Endothelial cell of umbilical vein (primary cell): Measurements from ENCODE around the gene GNA12. TPM values are rescaled to one million over a fixed set of nuclear protein-coding genes. Genes with fewer than 3 reads are reported as not detected.

ENCODE experiments used
- BruUV-seq: library from RNA; stranded (reverse); fragments of 400-500 nt; replicated peaks from 2 replicates; lab custom pipeline; 2021; lab: Mats Ljungman, UMichigan
- CTCF ChIA-PET: fragments of 300-600, 350-600 bp; sonication (Branson Sonifier 250); formaldehyde crosslinking; loops from one replicate; lab custom pipeline; 2021; ENCODE audit warnings: antibody characterized with exemption, inconsistent platforms; lab: Charles Lee
- POLR2A ChIA-PET: fragments of 300-600, 350-600 bp; sonication (Branson Sonifier 250); formaldehyde crosslinking; loops from one replicate; lab custom pipeline; 2021; ENCODE audit warnings: antibody characterized with exemption, inconsistent platforms; lab: Charles Lee
- DNase-seq: peaks from one replicate; pipeline ENCODE4 v3.0.0-alpha.2; 2011; ENCODE audit warnings: low read depth, low spot score
- FAIRE-seq: peaks from 2 replicates; lab custom pipeline; 2011; peaks lifted over from hg19 to GRCh38; lab: Jason Lieb, UNC
- H2AFZ ChIP-seq: 2 replicates; pipeline ENCODE4 v1.6.0; 2012; ENCODE audit warnings: low read depth, low read length, control low read depth, inconsistent platforms
- H3K27ac ChIP-seq: 2 replicates; pipeline ENCODE4 v1.5.1; 2011; ENCODE audit warnings: low read depth, mild to moderate bottlenecking, control low read depth, low read length, moderate library complexity; ENCODE audit not compliant: insufficient read depth
- H3K27me3 ChIP-seq, 2 experiments: 2 replicates each; pipeline versions ENCODE4 v1.6.0 to v1.6.1; 2011; ENCODE audit warnings: low read length in 2 of 2, mixed read lengths in 1 of 2; ENCODE audit not compliant: control insufficient read depth in 2 of 2, insufficient read depth in 2 of 2
- H3K36me3 ChIP-seq, 2 experiments: 2 replicates in 1 of 2; 3 replicates in 1 of 2; pipeline ENCODE4 v1.5.1; 2011; ENCODE audit warnings: low read length in 2 of 2, mild to moderate bottlenecking in 1 of 2, moderate library complexity in 1 of 2; ENCODE audit not compliant: control insufficient read depth in 2 of 2, insufficient read depth in 2 of 2; ENCODE audit errors: extremely low read depth in 1 of 2
- H3K4me1 ChIP-seq: 3 replicates; pipeline ENCODE4 v1.5.1; 2011; ENCODE audit warnings: mild to moderate bottlenecking, low read length; ENCODE audit not compliant: control insufficient read depth, insufficient read depth; ENCODE audit errors: extremely low read depth
- H3K4me2 ChIP-seq: 2 replicates; pipeline ENCODE4 v1.6.1; 2011; ENCODE audit warnings: low read length, control low read depth, mixed read lengths; ENCODE audit not compliant: insufficient read depth
- H3K4me3 ChIP-seq, 3 experiments: fragments of 200-600 bp in 1 of 3; sonication (generic), shearing (Covaris generic) in 1 of 3; replicated peaks in 1 of 3; 2 replicates each; pipeline ENCODE4 v1.5.1; 2011 to 2016; ENCODE audit warnings: control low read depth in 3 of 3, low read length in 3 of 3, mild to moderate bottlenecking in 2 of 3, inconsistent platforms in 1 of 3, low read depth in 1 of 3, moderate library complexity in 1 of 3; ENCODE audit not compliant: insufficient read depth in 1 of 3
- H3K79me2 ChIP-seq: 2 replicates; pipeline ENCODE4 v1.6.0; 2012; ENCODE audit warnings: low read length, inconsistent platforms; ENCODE audit not compliant: control insufficient read depth, insufficient read depth
- H3K9ac ChIP-seq: replicated peaks from 2 replicates; pipeline ENCODE3; 2011; ENCODE audit warnings: low read length, control low read depth; ENCODE audit not compliant: insufficient read depth; ENCODE audit errors: extremely low read depth
- H3K9me1 ChIP-seq: replicated peaks from 3 replicates; pipeline ENCODE4 v1.6.0; 2011; ENCODE audit warnings: mild to moderate bottlenecking, low read length; ENCODE audit not compliant: control insufficient read depth, insufficient read depth; ENCODE audit errors: extremely low read depth
- H3K9me3 ChIP-seq: replicated peaks from 2 replicates; pipeline ENCODE4 v1.5.1; 2012; ENCODE audit warnings: low read length, inconsistent platforms; ENCODE audit not compliant: control insufficient read depth, insufficient read depth
- H4K20me1 ChIP-seq: replicated peaks from 2 replicates; pipeline ENCODE3; 2011; ENCODE audit warnings: mild to moderate bottlenecking, low read length; ENCODE audit not compliant: control insufficient read depth, insufficient read depth; ENCODE audit errors: extremely low read depth
- EZH2 ChIP-seq: IDR thresholded peaks from 2 replicates; pipeline ENCODE4 v1.6.1; 2012; ENCODE audit warnings: borderline replicate concordance, low read depth, mild to moderate bottlenecking, moderate library complexity, low read length, inconsistent platforms; ENCODE audit not compliant: severe bottlenecking
- FOS ChIP-seq: IDR thresholded peaks from 2 replicates; pipeline ENCODE4 v1.6.1; 2011; ENCODE audit warnings: mild to moderate bottlenecking, low read length, moderate library complexity, borderline replicate concordance; ENCODE audit not compliant: insufficient read depth
- GATA2 ChIP-seq: IDR thresholded peaks from 2 replicates; pipeline ENCODE4 v1.7.0; 2011; ENCODE audit warnings: low read depth, mild to moderate bottlenecking, moderate library complexity, mixed read lengths, low read length; ENCODE audit not compliant: insufficient read length, insufficient read depth
- JUN ChIP-seq: IDR thresholded peaks from 2 replicates; pipeline ENCODE4 v1.6.1; 2011; ENCODE audit warnings: borderline replicate concordance, low read depth; ENCODE audit not compliant: insufficient read length, insufficient read depth
- MYC ChIP-seq: IDR thresholded peaks from one replicate; pipeline ENCODE4 v1.6.1; 2011; ENCODE audit warnings: mild to moderate bottlenecking, low read depth, low read length
- POLR2AphosphoS5 ChIP-seq: IDR thresholded peaks from 2 replicates; pipeline ENCODE4 v1.6.1; 2012; ENCODE audit warnings: low read depth, mild to moderate bottlenecking, control low read depth, low read length, moderate library complexity; ENCODE audit not compliant: insufficient read depth
- dilution Hi-C: fragments of 300-500 bp; cut with MboI; formaldehyde crosslinking; loops from one replicate; pipeline ENCODE4 v1.15.0; 2019; ENCODE audit warnings: low sequenced_read_pairs; ENCODE audit not compliant: extremely low pct_ligation_motif_present
- intact Hi-C: fragments of 100-400 bp; cut with micrococcal nuclease; formaldehyde crosslinking; loops from one replicate; pipeline ENCODE4 v1.10.0; 2022
- polyA plus RNA-seq, 4 experiments: library from polyadenylated mRNA; depleted of rRNA in 3 of 4; stranded (reverse) in 3 of 4; unstranded in 1 of 4; fragments of >200 nt; gene quantifications; 2 replicates each; pipeline versions ENCODE4 v1.2.1 to v1.2.3, GENCODE V29; 2011 to 2012; ENCODE audit warnings: missing spikeins in 1 of 4
- total RNA-seq: library from RNA; stranded (reverse); gene quantifications from 2 replicates; pipeline ENCODE4 v1.2.3, GENCODE V29; 2021

GNA12 gene
- total and polyA plus RNA-seq, 2 donors (not counting 3 experiments of a cell fraction or from before 2014, with no cell fraction given): 63.0 to 75.1 TPM

GRCh38 chr7:2729893-2730716, 114.0 kb downstream of the GNA12 start:
- no peak for DNase-seq
- dilution Hi-C loops (no loop called here), intact Hi-C loops (no loop called here)
- H3K4me2 ChIP-seq: no peak overlapping the region
- no peaks in the 10 kb centered on the region for H3K9me3 ChIP-seq
- FAIRE-seq: no peak
- H3K36me3 ChIP-seq: peaks cover 0 to 20% of the 10 kb centered on the region in 2 experiments
- H3K27me3 ChIP-seq: no peaks in the 10 kb centered on the region
- ChIA-PET POLR2A (no interaction called here), CTCF (interaction anchor here (1.6 kb wide), 1 partner anchor 11 kb away, joined by 5 read pairs; no protein-coding TSS in a partner anchor)
- no TSS peak for BruUV-seq
- H3K79me2 ChIP-seq: no peaks in the 10 kb centered on the region
- no peaks in the 10 kb centered on the region for H4K20me1 ChIP-seq
- no peak for TF ChIP-seq JUN
- TF ChIP-seq FOS: no peak
- TF ChIP-seq MYC: no peak
- TF ChIP-seq GATA2: no peak
- TF ChIP-seq EZH2: no peak
- no peak for TF ChIP-seq POLR2AphosphoS5
- no peak overlapping the region for H3K27ac ChIP-seq
- H2AFZ ChIP-seq: no peak overlapping the region
- H3K4me3 ChIP-seq: no peak overlapping the region
- H3K9me1 ChIP-seq: no peaks in the 10 kb centered on the region
- no peak overlapping the region for H3K9ac ChIP-seq
- H3K4me1 ChIP-seq: peaks cover 26% of the 10 kb centered on the region
